HG03196 (cell line): ENCODE data around the gene TMC5.
"Not testable (repeated sequence)": the region's sequence is repeated elsewhere in the genome, so short reads cannot be mapped to it uniquely, and the experiment has no call there.

Experiments
- ATAC-seq: cut with Tn5 transposase; IDR thresholded peaks from one replicate; pipeline ENCODE4 v1.9.1; 2021; ENCODE audit not compliant: unreplicated experiment

Gene TMC5

DNA sequence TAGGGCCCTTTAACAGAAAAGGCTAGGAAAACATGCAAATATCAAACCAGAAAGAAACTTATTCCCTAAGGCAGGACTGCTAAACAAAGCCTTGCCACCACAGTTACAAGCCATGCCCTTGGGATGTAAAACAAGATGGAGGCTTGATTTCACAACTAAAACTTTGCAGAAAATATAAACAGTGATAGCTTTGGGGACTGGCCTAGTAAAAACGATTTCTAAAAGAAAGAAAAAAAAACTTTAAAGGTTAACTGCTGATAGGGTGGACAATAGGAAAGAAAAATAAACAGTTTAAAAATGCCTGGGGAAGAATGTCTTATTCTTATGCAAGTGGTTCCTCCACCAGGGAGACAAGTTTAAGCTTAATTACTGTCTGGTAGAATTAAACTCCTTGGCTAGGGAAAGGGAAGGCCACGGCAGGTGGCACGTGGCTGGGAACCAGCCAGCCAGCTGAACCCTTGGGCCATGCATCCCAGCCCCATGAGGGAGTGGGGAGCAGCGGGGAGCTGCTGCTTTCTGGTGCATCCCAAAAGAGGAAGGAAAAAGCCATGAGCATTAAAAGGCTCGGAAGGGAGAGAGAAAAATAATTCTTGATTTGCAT lies 10.7 kb upstream of the TMC5 start:
- ATAC-seq: no peak

DNA sequence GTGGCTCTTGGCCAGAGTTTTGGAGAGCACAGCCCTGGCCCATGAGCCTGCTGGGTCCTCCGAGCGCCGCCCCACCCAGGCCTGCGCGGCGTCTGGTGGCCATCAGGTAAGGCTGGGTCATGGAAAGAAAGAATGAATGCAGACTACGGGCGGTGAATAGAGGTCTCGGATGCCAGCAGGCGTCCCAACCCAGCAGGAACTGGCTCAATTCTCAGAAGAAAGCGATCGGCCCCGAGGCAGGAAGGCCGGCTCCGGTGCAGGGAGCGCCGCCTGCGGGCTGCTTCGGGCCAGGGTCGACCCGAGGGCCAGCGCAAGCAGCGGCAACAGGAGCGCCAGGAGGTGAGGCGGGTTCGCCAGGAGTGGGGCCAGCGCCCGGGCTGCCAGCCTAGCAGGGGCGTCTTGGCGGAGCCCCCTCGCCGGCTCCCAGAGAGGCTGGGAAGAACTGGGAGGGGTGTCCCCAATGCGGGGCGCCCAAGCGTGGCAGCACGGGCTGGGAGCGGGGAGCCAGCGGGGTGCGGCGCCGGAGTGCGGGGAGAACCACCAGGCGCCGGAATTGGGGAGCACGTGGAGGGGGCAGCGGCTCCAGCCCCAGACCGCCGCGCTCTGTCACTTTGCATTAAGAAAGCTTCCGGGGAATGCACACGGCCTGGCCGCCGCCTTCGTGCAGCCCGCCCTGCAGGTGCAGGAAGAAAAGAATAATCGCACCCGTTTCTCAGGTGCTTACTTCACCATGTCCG lies 7.1 kb upstream of the TMC5 start:
- ATAC-seq: no peak

DNA sequence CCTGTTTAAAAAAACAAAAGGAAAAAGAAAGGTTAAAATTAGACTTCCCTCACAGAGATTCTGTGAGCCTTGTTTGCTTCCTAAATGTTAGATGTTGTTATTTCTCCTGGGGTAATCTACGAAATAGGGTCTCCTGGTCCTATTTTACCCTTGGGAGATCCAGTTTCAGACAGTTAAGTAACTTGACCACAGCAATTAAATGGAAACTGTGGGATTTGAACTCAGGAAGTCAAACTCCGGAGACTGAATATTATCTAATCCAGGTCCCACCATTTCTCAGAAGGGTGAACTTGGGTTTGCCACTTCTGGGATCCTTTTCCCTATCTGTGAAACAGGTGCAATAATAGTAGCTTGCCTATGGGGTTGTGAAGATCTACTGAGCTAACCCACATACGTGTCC lies 6.4 kb upstream of the TMC5 start:
- no peak for ATAC-seq

DNA sequence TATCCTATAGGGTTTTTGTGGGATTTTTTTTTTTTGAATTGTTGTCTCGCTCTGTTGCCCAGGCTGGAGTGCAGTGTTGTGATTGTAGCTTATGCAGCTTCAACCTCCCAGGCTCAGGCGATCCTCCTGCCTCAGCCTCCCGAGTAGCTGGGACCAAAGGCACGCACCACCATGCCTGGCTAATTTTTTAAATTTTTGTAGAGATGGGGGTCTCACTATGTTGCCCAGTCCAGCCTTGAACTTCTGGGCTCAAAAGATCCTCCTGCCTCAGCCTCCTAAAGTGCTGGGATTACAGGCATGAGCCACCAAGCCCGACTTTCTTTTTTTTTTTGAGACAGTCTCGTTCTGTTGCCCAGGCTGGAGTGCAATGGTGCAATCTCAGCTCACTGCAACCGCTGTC lies 5.6 kb upstream of the TMC5 start:
- ATAC-seq: not testable (repeated sequence)

DNA sequence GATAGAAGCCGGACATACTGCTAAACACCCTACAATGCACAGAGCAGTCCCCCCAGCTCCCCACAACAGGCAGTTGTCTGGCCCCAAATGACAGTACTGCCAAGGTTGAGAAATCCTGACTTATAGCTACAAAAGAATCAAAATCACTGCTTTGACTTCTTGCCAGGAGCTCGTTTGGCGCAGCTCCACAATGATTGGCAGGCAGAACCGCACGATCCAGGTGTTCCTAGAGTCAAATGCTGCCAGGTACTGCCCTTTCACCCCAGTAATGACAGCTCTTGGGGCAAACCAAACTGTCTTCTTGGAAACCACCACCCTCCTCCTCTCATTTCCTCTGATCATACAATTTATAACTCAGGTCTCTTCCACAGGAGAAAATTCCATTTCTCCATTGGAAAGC lies 2.2 kb upstream of the TMC5 start:
- ATAC-seq: no peak

DNA sequence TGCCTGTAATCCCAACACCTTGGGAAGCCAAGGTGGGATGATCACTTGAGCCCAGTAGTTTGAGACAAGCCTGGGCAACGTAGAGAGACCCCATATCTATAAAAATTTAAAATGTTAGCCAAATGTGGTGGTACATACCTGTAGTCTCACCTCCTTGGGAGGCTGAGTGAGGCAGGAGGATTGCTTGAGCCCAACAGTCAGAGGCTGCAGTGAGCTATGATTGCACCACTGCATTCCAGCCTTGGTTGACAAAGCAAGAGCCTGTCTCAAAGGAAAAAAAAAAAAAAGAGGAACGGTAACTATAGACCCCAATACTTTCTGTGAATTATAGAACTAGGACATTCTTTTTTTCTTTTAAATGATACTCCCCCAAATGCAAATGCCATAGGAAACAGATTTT lies 1.8 kb upstream of the TMC5 start:
- ATAC-seq: no peak

DNA sequence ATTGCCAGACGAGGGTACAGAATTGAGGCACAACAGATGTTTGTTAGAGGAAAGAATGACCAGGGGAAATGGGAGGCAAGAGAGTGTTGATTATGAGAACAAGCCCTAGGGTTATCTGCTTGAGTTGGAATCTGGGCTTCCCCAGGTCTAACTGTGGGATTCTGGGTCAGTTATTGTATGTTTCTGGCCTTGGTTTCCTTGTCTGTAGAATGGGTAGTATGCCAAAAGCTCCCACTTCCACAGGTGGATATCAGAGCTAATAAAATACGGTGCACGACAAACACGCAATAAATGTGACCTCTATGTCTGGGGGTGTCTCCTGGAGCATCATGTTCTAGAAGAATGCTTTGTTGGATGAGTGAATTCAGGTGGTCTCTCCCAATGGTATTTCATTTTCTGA lies 517 bp downstream of the TMC5 start:
- ATAC-seq: no peak

DNA sequence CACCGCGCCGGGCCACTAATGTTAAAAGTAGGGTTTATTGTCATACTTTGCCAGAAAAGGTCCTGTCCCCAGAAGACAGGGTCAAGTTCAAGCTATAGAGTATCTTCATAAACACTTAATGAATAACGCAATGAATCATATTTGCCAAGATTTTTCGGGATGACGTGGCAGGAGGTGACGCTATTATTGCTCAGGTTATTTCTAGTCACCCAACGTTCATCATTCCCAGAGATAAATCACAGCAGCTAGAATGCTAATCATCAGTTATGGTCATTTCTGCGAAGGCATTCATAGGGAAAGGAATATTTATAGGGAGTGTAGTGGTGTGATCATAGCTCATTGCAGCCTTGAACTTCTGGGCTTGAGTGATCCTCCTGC lies 2.0 kb downstream of the TMC5 start:
- ATAC-seq: no peak

DNA sequence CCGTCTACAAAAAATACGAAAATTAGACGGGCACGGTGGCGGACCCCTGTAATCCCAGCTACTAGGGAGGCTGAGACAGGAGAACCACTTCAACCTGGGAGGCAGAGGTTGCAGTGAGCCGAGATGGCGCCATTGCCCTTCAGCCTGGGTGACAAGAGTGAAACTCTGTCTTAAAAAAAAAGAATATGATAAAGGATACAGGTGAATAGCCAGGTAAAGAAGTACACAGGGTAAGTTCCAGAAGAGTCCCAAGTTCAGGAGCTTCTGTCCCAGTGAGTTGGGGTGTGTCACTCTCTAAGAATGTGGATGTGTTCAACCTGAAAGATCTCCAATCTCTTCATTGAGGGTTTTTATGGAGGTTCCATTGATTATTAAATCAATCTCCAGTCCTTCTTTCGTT lies 6.8 kb downstream of the TMC5 start:
- ATAC-seq: no peak

DNA sequence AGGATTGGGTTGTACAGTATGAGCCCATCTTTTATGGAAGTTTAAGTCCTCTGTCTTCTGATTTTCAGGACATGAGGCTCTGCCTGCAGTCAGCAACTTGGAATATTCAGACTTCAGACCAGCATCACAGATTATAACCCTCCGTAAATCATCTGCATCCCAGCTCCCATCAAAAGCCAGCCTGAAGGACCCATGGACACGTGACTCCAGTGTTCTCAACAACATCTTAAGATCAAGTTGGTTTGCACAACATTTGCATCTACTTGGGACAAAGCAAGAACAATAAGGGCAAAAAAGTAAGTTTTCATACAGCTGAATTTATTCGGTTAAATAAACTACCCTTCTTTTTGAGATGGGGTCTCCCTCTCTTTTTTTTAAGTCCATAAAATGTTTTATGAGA lies 12.7 kb downstream of the TMC5 start:
- ATAC-seq: no peak

DNA sequence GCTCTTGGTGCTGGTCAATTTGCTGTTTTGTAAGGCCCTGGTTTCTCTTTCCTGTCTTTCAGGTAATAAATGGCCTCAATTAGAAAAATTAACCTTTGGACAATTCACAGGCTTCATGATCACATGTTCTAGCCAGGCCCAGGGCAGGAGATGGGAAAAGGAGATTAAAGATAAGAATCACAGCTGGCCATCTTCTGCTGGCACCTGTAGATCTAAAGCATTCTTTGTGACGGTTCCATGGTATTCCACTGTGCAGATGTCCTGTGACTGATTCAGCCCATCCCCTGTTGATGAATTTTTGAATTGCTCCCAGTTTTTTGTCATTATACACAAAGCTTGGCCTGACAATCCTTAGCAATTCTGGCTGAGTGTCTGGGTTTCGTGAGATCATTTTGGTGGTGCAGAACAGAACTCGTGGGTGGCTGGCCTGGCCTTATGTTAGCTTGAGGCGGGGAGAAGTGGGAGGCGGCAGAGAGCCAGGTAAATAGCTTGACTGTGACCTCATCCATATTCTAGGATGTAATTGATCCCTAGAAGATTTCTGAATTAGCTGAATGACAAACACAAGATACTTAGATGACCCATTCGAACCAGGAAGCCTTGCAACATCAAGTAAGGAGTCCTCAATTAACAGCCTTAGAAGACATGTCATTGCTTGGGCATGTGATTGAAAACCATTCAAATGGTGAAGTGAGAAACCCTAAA lies 14.1 kb downstream of the TMC5 start:
- no peak for ATAC-seq

DNA sequence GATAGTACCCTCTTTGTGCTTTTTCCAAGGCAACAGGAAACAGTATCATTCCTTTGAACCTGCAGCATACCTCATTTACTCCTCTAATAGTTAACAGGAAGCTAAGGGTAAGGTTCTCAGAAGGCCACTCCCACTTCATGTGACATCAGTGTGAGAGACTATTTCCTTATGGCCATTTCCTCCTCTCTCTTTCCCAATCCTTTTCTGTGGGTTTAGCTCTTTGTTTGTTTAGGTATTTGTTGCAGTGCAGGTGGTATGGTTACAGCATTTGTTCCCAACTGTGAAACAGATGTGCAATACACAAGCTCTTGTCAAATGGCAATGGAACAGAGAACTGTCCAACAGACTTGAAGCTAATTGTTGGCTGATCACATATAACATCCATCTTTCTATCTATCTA lies 14.7 kb downstream of the TMC5 start:
- no peak for ATAC-seq

DNA sequence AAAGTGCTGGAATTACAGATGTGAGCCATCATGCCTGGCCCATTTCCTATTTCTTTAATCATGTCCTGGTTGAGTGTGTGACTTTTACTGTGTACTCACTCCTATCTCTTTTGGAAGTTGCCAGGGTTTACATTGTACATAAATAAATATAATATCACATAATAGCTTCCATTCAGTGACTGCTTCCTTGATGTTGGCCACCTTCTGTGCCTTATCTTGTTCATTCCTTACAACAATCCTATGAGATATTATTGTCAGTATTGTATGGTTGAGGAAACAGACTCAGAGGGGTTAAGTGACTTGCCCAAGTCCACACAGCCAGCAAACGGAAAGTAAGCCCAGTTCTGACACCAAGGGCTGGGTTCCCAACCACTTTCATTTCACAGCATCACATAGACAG lies 16.9 kb downstream of the TMC5 start:
- ATAC-seq: no peak

DNA sequence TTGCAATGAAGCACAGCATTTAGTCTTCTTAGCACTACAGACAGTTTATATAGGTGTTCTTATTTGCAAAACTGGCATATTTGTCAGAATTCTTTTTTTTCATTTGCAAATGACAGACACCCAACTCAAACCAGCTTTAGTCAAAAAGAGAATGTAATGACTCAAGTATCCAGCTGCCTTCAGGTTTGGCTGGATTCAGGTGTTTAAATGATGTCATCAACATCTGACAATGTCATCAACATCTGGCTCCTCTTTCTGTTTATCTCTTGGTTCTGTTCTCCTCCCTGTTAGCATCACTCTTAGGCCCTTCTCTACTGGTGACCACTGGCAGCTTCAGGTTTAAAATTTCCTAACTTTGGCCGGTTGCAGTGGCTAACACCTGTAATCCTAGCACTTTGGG lies 18.9 kb downstream of the TMC5 start:
- no peak for ATAC-seq

DNA sequence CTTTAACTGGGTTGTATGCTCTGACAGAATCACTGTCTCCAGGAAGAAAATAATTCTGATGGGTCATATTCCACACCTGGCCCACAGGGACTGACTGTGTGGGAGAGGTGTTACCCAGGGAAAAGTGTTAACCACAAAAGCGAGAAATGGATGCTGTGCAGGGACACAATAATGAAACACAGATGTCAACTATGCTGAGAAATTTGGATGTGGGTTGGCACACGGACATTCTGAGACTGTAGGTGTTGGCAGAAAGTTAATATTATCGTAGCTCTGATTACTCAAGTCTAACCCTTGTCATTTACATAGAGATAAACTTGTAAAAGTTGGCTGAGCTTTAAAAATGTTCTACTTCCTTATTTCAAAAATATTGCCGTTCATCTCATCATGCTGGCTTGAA lies 19.6 kb downstream of the TMC5 start:
- ATAC-seq: no peak

DNA sequence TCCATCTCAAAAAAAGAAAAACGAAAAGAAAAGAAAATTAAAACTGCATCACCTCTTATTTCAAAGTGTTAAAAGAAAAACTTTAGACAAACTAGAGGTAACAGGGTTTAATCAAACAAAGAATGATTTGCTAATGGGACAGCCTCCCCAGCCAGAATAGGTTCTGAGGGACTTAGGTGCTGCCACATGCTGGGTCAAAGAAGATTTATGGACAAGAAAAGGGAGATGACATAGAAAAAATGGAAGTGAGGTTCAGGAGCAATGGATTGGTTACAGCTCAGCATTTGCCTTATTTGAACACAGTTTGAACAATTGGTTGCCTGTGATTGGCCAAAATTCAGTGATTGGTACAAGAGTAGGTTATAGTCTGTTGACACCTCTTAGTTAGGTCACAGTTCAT lies 21.1 kb downstream of the TMC5 start:
- no peak for ATAC-seq

DNA sequence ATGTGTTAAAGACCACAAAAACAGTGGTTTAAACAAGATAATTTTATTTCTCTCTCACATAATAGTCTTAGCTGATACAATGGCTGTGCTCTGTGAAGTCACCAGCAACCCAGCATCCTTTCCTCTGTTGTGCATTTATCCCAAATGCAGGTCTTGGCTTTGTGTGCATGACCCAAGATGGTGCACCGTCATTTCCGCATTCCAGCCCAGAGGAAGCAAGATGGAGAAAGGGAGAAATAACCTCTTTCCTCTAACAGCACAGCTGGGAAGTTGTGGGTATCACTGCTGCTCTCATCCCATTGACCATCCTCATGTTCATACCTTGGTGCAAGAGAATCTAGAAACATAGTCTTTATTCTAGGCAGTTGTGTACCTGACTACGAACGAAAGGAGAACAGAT lies 21.8 kb downstream of the TMC5 start:
- no peak for ATAC-seq

DNA sequence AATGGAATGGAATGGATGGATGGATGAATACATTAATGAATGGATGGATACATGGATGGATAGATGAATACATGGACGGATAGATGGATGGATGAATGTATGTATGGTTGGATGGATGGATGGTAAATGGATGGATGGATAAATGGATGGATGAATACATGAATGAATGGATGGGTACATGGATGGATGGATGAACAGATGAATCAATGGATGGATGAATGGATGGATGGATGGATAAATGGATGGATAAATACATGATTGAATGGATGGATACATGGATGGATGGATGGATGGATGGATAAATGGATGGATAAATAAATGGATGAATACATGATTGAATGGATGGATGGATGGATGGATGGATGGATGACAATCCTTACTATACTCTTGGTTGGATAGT lies 26.0 kb downstream of the TMC5 start:
- ATAC-seq: no peak

DNA sequence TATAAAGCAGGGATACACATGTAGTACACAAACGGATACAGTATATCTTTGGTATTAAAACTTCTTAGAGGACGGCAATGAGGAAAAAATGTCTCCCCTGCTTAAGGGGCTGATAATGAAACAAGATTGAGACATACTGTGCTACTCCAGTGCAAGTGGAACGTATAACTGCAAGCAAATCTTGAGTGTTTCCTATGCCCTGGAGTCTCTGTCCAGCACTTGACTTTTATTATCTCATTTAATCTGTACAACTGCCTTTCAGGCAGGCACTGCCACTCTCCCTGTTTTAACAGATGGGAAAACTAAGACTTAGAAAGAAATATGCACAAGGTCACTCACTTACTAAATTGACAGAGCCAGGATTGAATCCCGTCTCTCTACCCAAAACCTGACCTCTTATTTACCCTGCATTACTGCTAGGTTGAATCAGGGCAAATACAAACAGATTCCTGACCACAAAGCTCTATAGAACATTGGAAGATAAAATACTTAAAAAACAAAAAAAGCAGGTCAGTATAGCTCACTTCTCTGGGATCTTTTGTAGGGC lies 28.7 kb downstream of the TMC5 start:
- ATAC-seq: no peak

DNA sequence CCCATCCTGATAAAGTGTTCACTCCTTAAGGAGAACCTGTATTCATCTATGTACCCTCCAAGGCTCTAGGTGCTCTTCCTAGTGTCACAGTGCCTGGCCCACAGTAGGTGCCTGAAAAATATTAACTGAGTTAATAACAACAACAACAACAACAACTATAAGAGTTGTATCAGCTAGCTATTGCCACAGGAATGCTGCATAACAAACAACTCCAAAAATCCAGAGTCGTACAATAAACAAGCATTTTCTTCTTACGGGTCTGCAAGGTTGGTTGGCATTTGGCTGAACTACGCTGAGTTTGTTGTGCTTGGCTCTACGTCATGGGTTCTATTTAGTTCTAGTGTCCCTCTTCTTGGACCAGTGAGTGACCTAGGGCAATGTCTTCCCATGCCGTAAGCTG lies 29.2 kb downstream of the TMC5 start:
- no peak for ATAC-seq

DNA sequence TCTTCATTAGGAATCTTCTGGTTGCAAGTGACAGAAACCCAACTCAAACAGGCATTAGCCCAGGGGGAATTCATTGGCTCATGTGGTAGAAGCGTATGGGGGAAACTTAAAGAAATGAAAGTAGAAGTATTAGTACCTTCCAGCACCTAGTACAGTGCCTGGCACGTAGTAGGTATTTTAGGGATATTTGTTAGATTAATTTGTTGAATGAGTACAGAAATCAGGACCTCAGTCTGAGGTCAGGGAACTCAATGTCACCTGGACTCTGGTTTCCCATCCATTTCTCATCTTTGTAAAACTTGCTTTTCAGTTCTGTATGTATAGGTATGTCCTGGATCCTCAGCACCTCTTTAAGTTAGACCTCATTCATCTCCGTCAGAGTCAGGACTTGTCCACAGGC lies 32.5 kb downstream of the TMC5 start:
- ATAC-seq: no peak

DNA sequence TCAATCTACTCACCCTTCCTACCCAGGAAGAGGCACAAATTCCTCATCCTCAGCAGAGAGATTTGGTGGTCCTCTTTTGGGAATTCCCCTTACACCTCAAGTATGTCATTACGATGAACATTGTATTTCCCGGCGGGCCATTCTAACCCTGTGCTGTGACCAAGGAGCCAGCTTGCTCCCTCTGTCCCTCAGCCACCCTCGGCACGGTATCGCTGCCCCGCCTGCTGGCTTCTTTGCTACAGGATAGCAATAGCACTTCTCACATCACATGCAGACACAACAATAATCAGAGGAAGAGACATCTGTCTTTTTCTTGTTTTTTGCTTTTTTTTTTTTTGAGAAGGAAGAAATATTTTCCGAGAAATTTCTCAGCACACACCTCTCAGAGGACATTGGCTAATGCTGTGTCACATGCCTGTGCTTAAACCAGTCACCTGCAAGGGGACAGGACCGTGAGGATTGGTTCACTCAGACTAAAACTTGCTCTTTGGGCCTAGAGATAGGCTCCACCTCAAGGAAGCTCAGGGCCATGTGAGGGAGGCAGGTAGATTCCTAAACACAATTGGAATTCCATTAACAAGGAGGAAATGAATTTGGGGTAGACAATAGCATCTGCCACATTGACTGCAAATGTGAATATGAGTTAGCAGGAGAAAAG lies 41.2 kb downstream of the TMC5 start:
- no peak for ATAC-seq
